ENCODE measurements around the gene WDR27. TPM values are rescaled to one million over a fixed set of nuclear protein-coding genes. Genes with fewer than 3 reads are reported as not detected.

WDR27 gene
- total RNA-seq, 4 donors from 2014 or later: 2.8 to 31.6 (median 4.0) TPM

GRCh38 chr6:169714178-169714577 is 12.3 kb upstream of the WDR27 start:
- in situ Hi-C loops (cut with MboI; ENCODE audit: low sequenced_read_pairs in 4 of 4): no loop called here
- H3K27ac ChIP-seq: no peak overlapping the region
- TF ChIP-seq CTCF (IDR thresholded peaks at IDR 0.05 in 4 of 5, conservative IDR thresholded peaks at IDR 0.05 in 1 of 5) (no peak), POLR2A (IDR thresholded peaks at IDR 0.05) (no peak)
- no peak for DNase-seq
- no peaks in the 10 kb centered on the region for H3K9me3 ChIP-seq
- H3K4me3 ChIP-seq: no peak overlapping the region
- ATAC-seq: no peak
- no peaks in the 10 kb centered on the region for H3K27me3 ChIP-seq
- peaks cover 0 to 71% of the 10 kb centered on the region in 2 donors for H3K36me3 ChIP-seq
- peaks cover 0 to 1% of the 10 kb centered on the region in 2 donors for H3K4me1 ChIP-seq
- intact Hi-C loops (cut with DNase I; ENCODE audit: low total_unique reads): no loop called here

GRCh38 chr6:169710009-169710408 is 8.2 kb upstream of the WDR27 start:
- H3K36me3 ChIP-seq: peaks cover 0 to 53% of the 10 kb centered on the region in 2 donors
- no peaks in the 10 kb centered on the region for H3K27me3 ChIP-seq
- in situ Hi-C loops (cut with MboI; ENCODE audit: low sequenced_read_pairs in 4 of 4): no loop called here
- H3K27ac ChIP-seq: no peak overlapping the region
- H3K4me1 ChIP-seq: peaks cover 4 to 11% of the 10 kb centered on the region in 2 donors
- no peak for TF ChIP-seq CTCF (IDR thresholded peaks at IDR 0.05 in 4 of 5, conservative IDR thresholded peaks at IDR 0.05 in 1 of 5)
- no peak for TF ChIP-seq POLR2A (IDR thresholded peaks at IDR 0.05)
- no peak for ATAC-seq
- intact Hi-C loops (cut with DNase I; ENCODE audit: low total_unique reads): no loop called here
- no peaks in the 10 kb centered on the region for H3K9me3 ChIP-seq
- DNase-seq: no peak
- H3K4me3 ChIP-seq: no peak overlapping the region

GRCh38 chr6:169709293-169709692 is 7.5 kb upstream of the WDR27 start:
- no peaks in the 10 kb centered on the region for H3K27me3 ChIP-seq
- intact Hi-C loops (cut with DNase I; ENCODE audit: low total_unique reads): no loop called here
- no peak overlapping the region for H3K27ac ChIP-seq
- peaks cover 11 to 19% of the 10 kb centered on the region in 2 donors for H3K4me1 ChIP-seq
- in situ Hi-C loops (cut with MboI; ENCODE audit: low sequenced_read_pairs in 4 of 4): no loop called here
- H3K9me3 ChIP-seq: no peaks in the 10 kb centered on the region
- H3K4me3 ChIP-seq: no peak overlapping the region
- ATAC-seq: no peak
- peaks cover 0 to 52% of the 10 kb centered on the region in 2 donors for H3K36me3 ChIP-seq
- DNase-seq: no peak
- no peak for TF ChIP-seq POLR2A (IDR thresholded peaks at IDR 0.05)

- Histone ChIP-seq H3K27ac (no peak overlapping the region), H3K4me1 (peaks cover 25 to 34% of the 10 kb centered on the region in 2 donors), H3K4me3 (no peak overlapping the region), H3K36me3 (peaks cover 0 to 45% of the 10 kb centered on the region in 2 donors), H3K27me3 (no peaks in the 10 kb centered on the region), H3K9me3 (no peaks in the 10 kb centered on the region)
- intact Hi-C loops (cut with DNase I; ENCODE audit: low total_unique reads) (no loop called here), in situ Hi-C loops (cut with MboI; ENCODE audit: low sequenced_read_pairs in 4 of 4) (no loop called here)
- TF ChIP-seq POLR2A (IDR thresholded peaks at IDR 0.05) (no peak), CTCF (IDR thresholded peaks at IDR 0.05 in 4 of 5, conservative IDR thresholded peaks at IDR 0.05 in 1 of 5) (no peak)
- DNase-seq (no peak), ATAC-seq (no peak)
These were observed 5.9 kb upstream of the WDR27 start for GRCh38 chr6:169707772-169708171.

GRCh38 chr6:169702840-169703246 is 1.0 kb upstream of the WDR27 start:
- no peak for ATAC-seq
- peak overlapping the region; percentile 87 to 97 (median 95) for H3K27ac ChIP-seq
- H3K4me3 ChIP-seq: peak overlapping the region; percentile 88 to 93 (median 90)
- H3K9me3 ChIP-seq: no peaks in the 10 kb centered on the region
- no peaks in the 10 kb centered on the region for H3K27me3 ChIP-seq
- DNase-seq: no peak
- in situ Hi-C loops (cut with MboI; ENCODE audit: low sequenced_read_pairs in 4 of 4) (no loop called here), intact Hi-C loops (cut with DNase I; ENCODE audit: low total_unique reads) (loop anchor here (1.0 kb wide), 2 partner anchors 20 to 48 kb away; partner anchors contain the start of genes DYNLT2 and ERMARD)
- TF ChIP-seq POLR2A (IDR thresholded peaks at IDR 0.05): no peak
- TF ChIP-seq CTCF (IDR thresholded peaks at IDR 0.05 in 4 of 5, conservative IDR thresholded peaks at IDR 0.05 in 1 of 5): no peak
- H3K4me1 ChIP-seq: peaks cover 33 to 51% of the 10 kb centered on the region in 2 donors
- peaks cover 0 to 11% of the 10 kb centered on the region in 2 donors for H3K36me3 ChIP-seq

Measured in gastrocnemius medialis (tissue), 4 donors.